NB4 (cell line): Measurements from ENCODE around the gene FARP1.

ENCODE experiments used
- DNase-seq: peaks from one replicate; pipeline ENCODE4 v3.0.0; 2010; ENCODE audit warnings: low read depth
- H3K4me3 ChIP-seq: one replicate; pipeline ENCODE4 v1.5.1; 2011; ENCODE audit warnings: mild to moderate bottlenecking, low read depth, low read length, moderate library complexity
- MYC ChIP-seq: IDR thresholded peaks from 2 replicates; pipeline ENCODE4 v1.6.1; 2011; ENCODE audit warnings: low read depth, low read length
- POLR2A ChIP-seq: IDR thresholded peaks from 2 replicates; pipeline ENCODE4 v1.6.1; 2011; ENCODE audit warnings: mild to moderate bottlenecking; ENCODE audit not compliant: insufficient read length; ENCODE audit errors: extremely low read depth
- TF ChIP-seq, protein P1 (sequence below): IDR thresholded peaks from 2 replicates; pipeline ENCODE4 v1.6.1; 2011; ENCODE audit warnings: low read depth, low read length
- TF ChIP-seq, protein P2 (sequence below): IDR thresholded peaks from one replicate; pipeline ENCODE4 v1.5.1; 2012; ENCODE audit warnings: low read depth, low read length

Gene FARP1

DNA sequence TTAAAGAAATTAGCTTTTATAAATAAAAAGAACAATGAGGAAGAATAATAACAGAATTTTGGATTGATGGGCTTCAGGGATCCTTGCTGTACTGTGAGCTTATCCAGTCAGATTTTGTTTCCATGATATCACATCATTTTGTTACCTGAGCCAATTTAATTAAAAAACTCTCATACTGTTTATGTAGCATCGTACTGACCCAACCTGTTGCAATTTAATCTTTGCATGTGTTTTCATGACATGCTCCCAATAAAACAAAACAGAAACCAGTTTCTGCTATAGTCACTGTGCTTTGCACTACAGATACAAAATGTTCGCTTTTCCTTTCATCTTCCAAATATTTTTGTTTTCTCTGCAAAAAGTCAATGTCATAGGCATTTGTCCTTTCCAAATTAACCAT lies 143.9 kb downstream of the FARP1 start:
- DNase-seq: no peak
- H3K4me3 ChIP-seq: no peak overlapping the region
- TF ChIP-seq, protein P1, sequence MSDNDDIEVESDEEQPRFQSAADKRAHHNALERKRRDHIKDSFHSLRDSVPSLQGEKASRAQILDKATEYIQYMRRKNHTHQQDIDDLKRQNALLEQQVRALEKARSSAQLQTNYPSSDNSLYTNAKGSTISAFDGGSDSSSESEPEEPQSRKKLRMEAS: no peak

DNA sequence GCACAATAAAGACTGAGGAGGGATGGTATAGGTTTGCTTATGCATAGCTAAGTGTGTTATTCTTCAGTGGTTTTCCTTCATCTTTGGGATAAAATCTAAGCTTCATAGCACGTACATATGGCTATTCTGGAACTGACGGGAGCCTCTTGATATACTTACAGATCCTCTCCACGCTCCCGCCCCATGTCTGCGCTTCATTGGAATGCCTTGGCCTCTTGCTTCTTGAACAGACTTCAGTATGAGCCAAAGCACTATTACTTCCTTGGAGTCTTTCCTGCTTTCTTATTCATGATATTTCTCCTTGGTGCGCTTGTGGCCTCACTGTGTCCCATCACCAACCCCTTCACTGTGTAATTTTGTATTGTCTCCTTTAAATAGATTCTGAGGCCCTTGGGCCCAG lies 145.3 kb downstream of the FARP1 start:
- TF ChIP-seq POLR2A: no peak
- TF ChIP-seq, protein P2, sequence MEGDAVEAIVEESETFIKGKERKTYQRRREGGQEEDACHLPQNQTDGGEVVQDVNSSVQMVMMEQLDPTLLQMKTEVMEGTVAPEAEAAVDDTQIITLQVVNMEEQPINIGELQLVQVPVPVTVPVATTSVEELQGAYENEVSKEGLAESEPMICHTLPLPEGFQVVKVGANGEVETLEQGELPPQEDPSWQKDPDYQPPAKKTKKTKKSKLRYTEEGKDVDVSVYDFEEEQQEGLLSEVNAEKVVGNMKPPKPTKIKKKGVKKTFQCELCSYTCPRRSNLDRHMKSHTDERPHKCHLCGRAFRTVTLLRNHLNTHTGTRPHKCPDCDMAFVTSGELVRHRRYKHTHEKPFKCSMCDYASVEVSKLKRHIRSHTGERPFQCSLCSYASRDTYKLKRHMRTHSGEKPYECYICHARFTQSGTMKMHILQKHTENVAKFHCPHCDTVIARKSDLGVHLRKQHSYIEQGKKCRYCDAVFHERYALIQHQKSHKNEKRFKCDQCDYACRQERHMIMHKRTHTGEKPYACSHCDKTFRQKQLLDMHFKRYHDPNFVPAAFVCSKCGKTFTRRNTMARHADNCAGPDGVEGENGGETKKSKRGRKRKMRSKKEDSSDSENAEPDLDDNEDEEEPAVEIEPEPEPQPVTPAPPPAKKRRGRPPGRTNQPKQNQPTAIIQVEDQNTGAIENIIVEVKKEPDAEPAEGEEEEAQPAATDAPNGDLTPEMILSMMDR: no peak
- TF ChIP-seq MYC: no peak
- TF ChIP-seq, protein P1: no peak
- DNase-seq: no peak
- H3K4me3 ChIP-seq: no peak overlapping the region

DNA sequence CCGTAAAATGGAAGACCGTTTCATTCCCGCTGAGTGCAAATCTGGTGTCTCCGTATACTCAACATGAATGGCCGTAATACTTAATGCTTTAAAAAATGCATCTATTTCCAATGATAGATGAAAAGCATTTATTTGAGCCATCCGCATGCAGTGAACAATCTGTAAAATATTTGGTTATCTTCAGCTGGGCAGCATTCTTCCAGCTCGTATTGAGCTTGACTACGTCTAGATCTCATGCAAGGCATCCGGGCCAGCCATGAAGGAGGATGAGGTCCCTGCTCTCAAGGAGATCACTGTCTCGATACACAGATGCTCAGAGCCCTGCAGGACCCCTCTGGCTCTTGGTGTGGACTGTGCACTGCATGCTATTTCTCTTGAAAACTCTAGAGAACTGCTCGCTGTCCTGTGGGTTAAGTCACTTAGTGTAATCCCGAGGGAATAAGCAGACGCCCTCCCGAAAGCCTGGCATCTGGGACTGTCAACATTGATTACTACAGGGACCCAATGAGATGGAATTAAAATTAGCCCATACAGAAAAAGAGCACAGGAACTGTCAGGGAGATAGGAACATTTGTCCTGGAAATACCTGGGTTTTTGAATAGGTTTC lies 146.5 kb downstream of the FARP1 start:
- no peak for TF ChIP-seq MYC
- DNase-seq: no peak
- H3K4me3 ChIP-seq: no peak overlapping the region

DNA sequence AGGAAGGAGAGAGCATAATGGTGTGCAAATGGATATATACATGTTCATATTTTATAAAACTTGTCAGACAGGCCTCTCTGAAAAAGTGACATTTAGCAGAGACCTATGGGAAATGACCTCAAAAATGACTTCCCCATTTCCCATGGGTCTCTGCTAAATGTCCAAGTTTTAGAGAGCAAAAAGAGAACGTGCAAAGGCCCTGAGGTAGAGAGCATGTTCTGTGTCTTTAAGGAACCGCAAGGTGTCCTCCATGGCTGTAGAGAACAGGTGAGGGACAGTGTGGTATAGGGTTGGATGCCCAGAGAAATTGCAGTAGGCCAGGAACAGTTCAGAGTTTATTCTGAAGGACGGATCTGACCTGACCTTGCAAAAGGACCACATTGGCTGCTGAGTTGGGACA lies 147.4 kb downstream of the FARP1 start:
- TF ChIP-seq, protein P2: no peak
- TF ChIP-seq MYC: no peak
- no peak for TF ChIP-seq POLR2A
- TF ChIP-seq, protein P1: no peak
- no peak for DNase-seq
- no peak overlapping the region for H3K4me3 ChIP-seq

DNA sequence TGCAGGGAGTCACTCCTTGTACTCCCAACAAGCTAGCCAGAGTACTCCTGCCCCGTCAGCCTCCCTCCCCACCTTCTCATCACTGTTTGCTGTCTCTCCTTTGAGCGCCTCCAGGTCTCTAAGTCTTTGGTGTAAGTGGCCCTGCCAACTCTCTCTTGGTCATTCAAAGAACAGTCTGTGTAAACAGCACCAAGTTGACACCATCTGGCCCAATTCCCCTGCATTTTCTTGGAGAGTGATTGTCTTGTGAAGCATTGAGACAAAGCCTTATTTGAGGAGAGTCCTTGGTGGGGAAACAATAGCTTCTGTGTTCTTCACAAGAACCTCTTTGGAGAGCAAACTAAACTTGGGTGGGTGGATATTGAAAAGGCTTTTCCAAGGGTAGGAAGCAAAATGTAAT lies 148.8 kb downstream of the FARP1 start:
- TF ChIP-seq, protein P1: no peak
- TF ChIP-seq MYC: no peak
- no peak for TF ChIP-seq POLR2A
- TF ChIP-seq, protein P2: no peak
- H3K4me3 ChIP-seq: no peak overlapping the region
- DNase-seq: no peak

DNA sequence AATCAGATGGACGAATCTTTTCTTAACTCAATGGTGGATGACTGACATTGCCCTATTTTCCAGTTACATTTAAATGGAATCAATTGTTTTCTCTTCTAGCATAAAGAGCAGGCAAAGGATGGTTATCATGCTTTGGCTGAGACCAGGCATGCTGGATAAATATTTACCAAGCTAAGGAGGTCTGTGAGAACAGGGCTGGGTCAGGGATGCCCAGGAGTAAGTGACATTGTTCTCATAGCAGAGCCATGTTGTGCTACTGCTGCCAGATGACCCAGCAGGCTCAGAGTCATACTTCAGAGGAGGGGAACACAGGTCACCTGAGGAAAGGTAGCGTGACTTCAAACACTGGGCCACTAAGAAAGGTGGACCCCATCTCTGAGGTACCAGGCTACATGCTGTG lies 150.2 kb downstream of the FARP1 start:
- DNase-seq: no peak
- H3K4me3 ChIP-seq: no peak overlapping the region
- TF ChIP-seq POLR2A (no peak), MYC (no peak)
- TF ChIP-seq, protein P1: no peak
- TF ChIP-seq, protein P2: no peak

DNA sequence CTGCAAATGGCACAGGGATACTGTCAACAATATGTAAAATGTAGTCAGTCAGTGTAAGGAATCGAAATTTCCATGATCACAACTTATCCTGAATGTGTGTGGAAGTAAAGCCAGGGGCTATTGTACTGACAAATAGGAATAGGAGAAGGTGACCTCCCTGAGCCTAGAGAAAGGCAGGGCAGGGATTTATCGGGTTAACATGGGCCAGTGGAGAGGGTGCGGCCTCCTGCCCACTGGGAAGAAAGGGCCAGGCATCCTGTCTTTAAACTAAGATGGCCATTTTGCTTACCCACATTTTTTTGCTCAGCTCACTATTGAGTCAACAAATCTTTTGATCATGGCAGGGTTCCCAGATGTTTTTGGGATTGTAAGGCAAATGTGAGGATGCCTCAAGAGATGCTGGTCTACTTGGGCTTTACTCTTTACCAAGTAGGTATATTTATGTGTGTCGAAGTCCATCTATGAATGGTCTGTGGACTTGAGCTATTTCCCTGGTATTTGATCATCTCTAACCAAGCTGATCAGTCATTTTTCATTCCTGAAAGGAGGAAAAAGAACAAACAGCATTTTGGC lies 150.8 kb downstream of the FARP1 start:
- no peak for TF ChIP-seq POLR2A
- no peak for TF ChIP-seq MYC
- DNase-seq: no peak
- H3K4me3 ChIP-seq: no peak overlapping the region
